ENCODE data around the gene IFRD2. TPM values are rescaled to one million over a fixed set of nuclear protein-coding genes. Genes with fewer than 3 reads are reported as not detected.

Gene IFRD2
- total and polyA plus RNA-seq, 3 donors from 2014 or later, result 42.3 to 60.9 (median 55.3) TPM

- Histone ChIP-seq H3K4me1 (peaks cover 45% of the 10 kb centered on the region), H3K27ac (peak overlapping the region in 1 of 2 donors; percentile 89), H3K9me3 (no peaks in the 10 kb centered on the region), H3K27me3 (no peaks in the 10 kb centered on the region), H3K36me3 (ENCODE audit: low read depth, missing control alignments) (no peaks in the 10 kb centered on the region), H3K4me3 (no peak overlapping the region)
- intact Hi-C loops (cut with DNase I; ENCODE audit: low total_unique reads), result no loop called here
- 71 to 81% methylated on average over 4 of the region's 4 CpGs for WGBS, 2 donors
- no peak for DNase-seq
- no peak for TF ChIP-seq POLR2A (IDR thresholded peaks at IDR 0.05)
- TF ChIP-seq, protein P1, sequence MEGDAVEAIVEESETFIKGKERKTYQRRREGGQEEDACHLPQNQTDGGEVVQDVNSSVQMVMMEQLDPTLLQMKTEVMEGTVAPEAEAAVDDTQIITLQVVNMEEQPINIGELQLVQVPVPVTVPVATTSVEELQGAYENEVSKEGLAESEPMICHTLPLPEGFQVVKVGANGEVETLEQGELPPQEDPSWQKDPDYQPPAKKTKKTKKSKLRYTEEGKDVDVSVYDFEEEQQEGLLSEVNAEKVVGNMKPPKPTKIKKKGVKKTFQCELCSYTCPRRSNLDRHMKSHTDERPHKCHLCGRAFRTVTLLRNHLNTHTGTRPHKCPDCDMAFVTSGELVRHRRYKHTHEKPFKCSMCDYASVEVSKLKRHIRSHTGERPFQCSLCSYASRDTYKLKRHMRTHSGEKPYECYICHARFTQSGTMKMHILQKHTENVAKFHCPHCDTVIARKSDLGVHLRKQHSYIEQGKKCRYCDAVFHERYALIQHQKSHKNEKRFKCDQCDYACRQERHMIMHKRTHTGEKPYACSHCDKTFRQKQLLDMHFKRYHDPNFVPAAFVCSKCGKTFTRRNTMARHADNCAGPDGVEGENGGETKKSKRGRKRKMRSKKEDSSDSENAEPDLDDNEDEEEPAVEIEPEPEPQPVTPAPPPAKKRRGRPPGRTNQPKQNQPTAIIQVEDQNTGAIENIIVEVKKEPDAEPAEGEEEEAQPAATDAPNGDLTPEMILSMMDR (IDR thresholded peaks at IDR 0.05), result no peak
Measured at GRCh38 chr3:50239649-50240048, 52.6 kb downstream of the IFRD2 start.

DNA sequence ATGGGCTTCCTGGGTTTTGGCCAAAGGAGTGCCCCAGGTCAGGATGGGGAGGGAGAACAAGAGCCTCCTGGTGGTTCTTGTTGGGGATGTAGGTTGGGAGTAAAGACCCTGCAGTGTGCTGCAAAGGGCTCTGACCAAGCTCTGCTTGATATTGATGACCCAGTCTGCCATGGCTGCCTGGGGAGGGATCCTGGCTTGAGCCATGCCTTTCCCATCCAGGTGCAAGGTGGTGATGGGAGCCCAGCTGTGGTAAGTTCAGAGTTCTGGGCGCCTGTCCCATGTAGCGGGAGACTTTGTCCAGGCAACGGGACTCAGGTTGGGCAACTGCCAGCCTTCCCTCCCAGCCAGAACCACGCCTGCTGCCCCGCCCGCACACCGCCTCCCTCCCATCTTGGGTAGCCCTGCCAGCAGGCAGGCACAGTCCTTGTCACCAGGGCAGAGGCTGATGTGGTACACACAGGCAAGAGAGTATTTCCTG, 53.6 kb downstream of the IFRD2 start:
- H3K27me3 ChIP-seq, result no peaks in the 10 kb centered on the region
- TF ChIP-seq POLR2A (IDR thresholded peaks at IDR 0.05), result no peak
- TF ChIP-seq, protein P1 (IDR thresholded peaks at IDR 0.05), result no peak
- intact Hi-C loops (cut with DNase I; ENCODE audit: low total_unique reads), result no loop called here
- peak overlapping the region in 1 of 2 donors; percentile 84 for H3K4me3 ChIP-seq
- WGBS, 2 donors, result 52% methylated on average over 7 of the region's 7 CpGs; no CpG with 5 or more reads in 1 of the 2 donors
- H3K9me3 ChIP-seq, result no peaks in the 10 kb centered on the region
- H3K4me1 ChIP-seq, result peaks cover 41% of the 10 kb centered on the region
- no peaks in the 10 kb centered on the region for H3K36me3 ChIP-seq (ENCODE audit: low read depth, missing control alignments)
- DNase-seq, result peak; percentile 90
- H3K27ac ChIP-seq, result peak overlapping the region; percentile 81 to 89

DNA sequence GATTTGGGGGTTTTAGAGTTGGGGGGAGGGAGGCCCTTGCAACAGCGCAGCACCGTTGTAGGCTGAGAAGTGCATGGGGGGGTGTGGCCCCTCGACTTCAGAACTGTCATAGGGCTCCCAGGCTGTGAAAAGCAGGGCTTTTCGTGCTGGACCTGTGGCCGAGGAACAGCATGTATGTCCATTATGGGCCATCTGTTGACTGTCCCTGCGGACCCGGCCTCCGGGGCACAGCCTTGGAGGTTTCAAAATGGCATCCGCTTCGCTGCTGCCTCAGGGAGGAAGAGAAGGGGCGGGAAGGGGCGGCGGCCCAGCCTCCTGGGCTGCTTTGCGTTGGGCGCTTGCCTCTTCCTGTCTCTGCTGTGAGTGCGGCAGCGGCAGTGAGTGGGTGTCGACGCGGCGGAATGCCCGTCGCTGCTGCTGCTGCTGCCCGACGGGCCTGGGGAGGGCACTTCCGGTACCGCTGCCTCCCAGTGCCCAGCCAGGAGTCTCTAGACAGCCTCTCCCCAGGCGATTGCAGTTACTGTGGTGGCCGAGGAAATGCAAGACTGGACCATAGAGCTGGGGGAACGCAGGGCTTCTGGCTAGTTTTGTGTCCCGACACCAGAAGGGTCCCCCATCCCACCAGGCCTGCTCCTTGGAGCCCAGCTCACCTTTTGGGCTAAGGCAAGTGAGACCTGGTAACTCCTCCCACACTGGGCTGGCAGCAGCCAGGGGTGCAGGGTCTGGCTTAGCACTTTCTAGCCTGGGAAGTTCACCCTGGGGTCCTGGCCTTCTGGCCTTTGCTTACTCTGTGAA, 54.3 kb downstream of the IFRD2 start:
- Histone ChIP-seq H3K36me3 (ENCODE audit: low read depth, missing control alignments) (no peaks in the 10 kb centered on the region), H3K4me1 (peaks cover 36% of the 10 kb centered on the region), H3K27me3 (no peaks in the 10 kb centered on the region), H3K4me3 (peak overlapping the region; percentile 84 to 86), H3K27ac (peak overlapping the region; percentile 81 to 89), H3K9me3 (no peaks in the 10 kb centered on the region)
- peak; percentile 91 for DNase-seq
- no peak for TF ChIP-seq POLR2A (IDR thresholded peaks at IDR 0.05)
- TF ChIP-seq, protein P1 (IDR thresholded peaks at IDR 0.05), result no peak
- WGBS, 2 donors, result 0% methylated on average over 16 to 26 of the region's 31 CpGs
- intact Hi-C loops (cut with DNase I; ENCODE audit: low total_unique reads), result no loop called here

Other genes with a start within 250 kb of the IFRD2 start
- gene RBM5, start 203.5 kb downstream of the IFRD2 start, total RNA-seq, result 100 to 1,000 TPM; 341 to 368 TPM
- gene RBM5, start 203.5 kb downstream of the IFRD2 start, polyA plus RNA-seq (ENCODE audit: insufficient read depth, low read depth, low replicate concordance), result 214 TPM
- 1 to 10 TPM; 6.9 to 8.3 TPM for gene SEMA3F, start 137.1 kb downstream of the IFRD2 start, total RNA-seq
- gene SEMA3F, start 137.1 kb downstream of the IFRD2 start, polyA plus RNA-seq (ENCODE audit: insufficient read depth, low read depth, low replicate concordance), result 7.5 TPM
- 1 to 10 TPM in 1 of 2 donors, under 1 TPM in 1; 0.93 to 1.2 TPM for gene GNAT1, start 100.8 kb downstream of the IFRD2 start, total RNA-seq
- gene GNAT1, start 100.8 kb downstream of the IFRD2 start, polyA plus RNA-seq (ENCODE audit: insufficient read depth, low read depth, low replicate concordance), result 2.3 TPM
- gene SLC38A3, start 87.2 kb downstream of the IFRD2 start, total RNA-seq, result 1 to 10 TPM; 4.3 to 5.4 TPM
- 3.4 TPM for gene SLC38A3, start 87.2 kb downstream of the IFRD2 start, polyA plus RNA-seq (ENCODE audit: insufficient read depth, low read depth, low replicate concordance)
- gene GNAI2, start 56.2 kb downstream of the IFRD2 start, total RNA-seq, result 100 to 1,000 TPM; 239 to 343 TPM
- gene GNAI2, start 56.2 kb downstream of the IFRD2 start, polyA plus RNA-seq (ENCODE audit: insufficient read depth, low read depth, low replicate concordance), result 238 TPM
- 10 to 100 TPM; 12.9 to 26.7 TPM for gene SEMA3B, start 23.3 kb downstream of the IFRD2 start, total RNA-seq
- gene SEMA3B, start 23.3 kb downstream of the IFRD2 start, polyA plus RNA-seq (ENCODE audit: insufficient read depth, low read depth, low replicate concordance), result 30.2 TPM
- gene LSMEM2, start 13.3 kb downstream of the IFRD2 start, total RNA-seq, result 1 to 10 TPM; 1.5 to 3.2 TPM
- gene LSMEM2, start 13.3 kb downstream of the IFRD2 start, polyA plus RNA-seq (ENCODE audit: insufficient read depth, low read depth, low replicate concordance), result 2.6 TPM
- gene HYAL3, start 7.0 kb upstream of the IFRD2 start, total RNA-seq, result 10 to 100 TPM; 13.8 to 25.2 TPM
- gene HYAL3, start 7.0 kb upstream of the IFRD2 start, polyA plus RNA-seq (ENCODE audit: insufficient read depth, low read depth, low replicate concordance), result 27.9 TPM
- 10 to 100 TPM; 37.9 to 79.4 TPM for gene NAA80, start 7.0 kb upstream of the IFRD2 start, total RNA-seq
- gene NAA80, start 7.0 kb upstream of the IFRD2 start, polyA plus RNA-seq (ENCODE audit: insufficient read depth, low read depth, low replicate concordance), result 72.4 TPM
- 1 to 10 TPM; 2.7 to 3.2 TPM for gene HYAL1, start 11.1 kb upstream of the IFRD2 start, total RNA-seq
- gene HYAL1, start 11.1 kb upstream of the IFRD2 start, polyA plus RNA-seq (ENCODE audit: insufficient read depth, low read depth, low replicate concordance), result 3.7 TPM
- gene HYAL2, start 30.3 kb upstream of the IFRD2 start, total RNA-seq, result 100 to 1,000 TPM in 1 of 2 donors, 10 to 100 TPM in 1; 90.9 to 111 TPM
- gene HYAL2, start 30.3 kb upstream of the IFRD2 start, polyA plus RNA-seq (ENCODE audit: insufficient read depth, low read depth, low replicate concordance), result 58.6 TPM
- 10 to 100 TPM; 32.7 to 44.5 TPM for gene TUSC2, start 35.8 kb upstream of the IFRD2 start, total RNA-seq
- 43.4 TPM for gene TUSC2, start 35.8 kb upstream of the IFRD2 start, polyA plus RNA-seq (ENCODE audit: insufficient read depth, low read depth, low replicate concordance)
- 10 to 100 TPM; 50.0 to 52.2 TPM for gene RASSF1, start 48.4 kb upstream of the IFRD2 start, total RNA-seq
- gene RASSF1, start 48.4 kb upstream of the IFRD2 start, polyA plus RNA-seq (ENCODE audit: insufficient read depth, low read depth, low replicate concordance), result 60.1 TPM
- 100 to 1,000 TPM; 241 to 335 TPM for gene ZMYND10, start 53.3 kb upstream of the IFRD2 start, total RNA-seq
- 763 TPM for gene ZMYND10, start 53.3 kb upstream of the IFRD2 start, polyA plus RNA-seq (ENCODE audit: insufficient read depth, low read depth, low replicate concordance)
- 10 to 100 TPM; 26.9 to 29.2 TPM for gene NPRL2, start 58.3 kb upstream of the IFRD2 start, total RNA-seq
- 28.0 TPM for gene NPRL2, start 58.3 kb upstream of the IFRD2 start, polyA plus RNA-seq (ENCODE audit: insufficient read depth, low read depth, low replicate concordance)
- 10 to 100 TPM; 18.9 to 21.1 TPM for gene CYB561D2, start 58.4 kb upstream of the IFRD2 start, total RNA-seq
- 16.0 TPM for gene CYB561D2, start 58.4 kb upstream of the IFRD2 start, polyA plus RNA-seq (ENCODE audit: insufficient read depth, low read depth, low replicate concordance)
- gene TMEM115, start 67.1 kb upstream of the IFRD2 start, total RNA-seq, result 10 to 100 TPM; 63.2 to 72.4 TPM
- gene TMEM115, start 67.1 kb upstream of the IFRD2 start, polyA plus RNA-seq (ENCODE audit: insufficient read depth, low read depth, low replicate concordance), result 37.6 TPM
- gene CACNA2D2, start 211.2 kb upstream of the IFRD2 start, total RNA-seq, result 10 to 100 TPM; 16.1 to 19.3 TPM
- 15.9 TPM for gene CACNA2D2, start 211.2 kb upstream of the IFRD2 start, polyA plus RNA-seq (ENCODE audit: insufficient read depth, low read depth, low replicate concordance)

Data from testis (tissue), 3 donors.